GM19395 (cell line): ENCODE data around the gene SLC22A23.
"Not testable (repeated sequence)": the region's sequence is repeated elsewhere in the genome, so short reads cannot be mapped to it uniquely, and the experiment has no call there.

Experiments used
- ATAC-seq: cut with Tn5 transposase; IDR thresholded peaks from one replicate; pipeline ENCODE4 v1.9.1; 2021; ENCODE audit warnings: mild to moderate bottlenecking, moderate library complexity; ENCODE audit not compliant: unreplicated experiment

Gene SLC22A23

GRCh38 chr6:3253597-3253961 is 203.3 kb downstream of the SLC22A23 start:
- ATAC-seq = no peak

DNA sequence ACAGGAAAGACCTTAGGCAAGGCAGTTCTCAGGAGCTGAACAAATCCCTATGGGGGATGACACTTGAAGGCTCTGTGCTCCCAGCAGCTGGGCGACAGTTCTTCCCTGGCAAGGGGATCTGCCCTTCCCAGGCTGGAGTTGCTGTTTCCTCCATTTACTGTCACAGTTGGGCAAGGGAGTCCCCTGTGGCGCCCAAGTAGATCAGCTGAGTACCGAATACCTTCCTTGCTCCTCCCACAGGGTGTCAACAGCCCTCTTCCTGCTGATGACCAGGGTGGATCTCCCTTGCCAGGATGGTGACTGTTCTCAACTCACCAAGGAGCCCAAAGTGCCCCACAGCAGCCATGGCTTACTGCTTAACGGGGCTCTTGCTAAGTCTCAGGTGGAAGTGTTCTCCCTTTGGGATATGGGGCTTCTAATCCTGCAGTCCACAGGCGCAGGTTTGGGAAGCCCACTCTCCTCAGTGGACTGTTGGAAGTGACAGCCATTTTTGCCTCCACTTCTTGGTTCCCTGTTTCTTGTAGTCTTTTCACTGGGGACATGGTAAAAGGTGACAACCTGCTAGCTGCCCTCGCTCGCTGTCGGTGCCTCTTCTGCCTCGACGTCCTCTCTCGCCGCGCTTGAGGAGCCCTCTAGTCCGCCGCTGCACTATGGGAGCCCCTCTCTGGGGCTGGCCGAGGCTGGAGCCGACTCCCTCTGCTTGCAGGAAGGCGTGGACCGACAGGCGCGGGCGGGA is 203.8 kb downstream of the SLC22A23 start:
- ATAC-seq = no peak

GRCh38 chr6:3252369-3252768 is 204.5 kb downstream of the SLC22A23 start:
- ATAC-seq = no peak

DNA sequence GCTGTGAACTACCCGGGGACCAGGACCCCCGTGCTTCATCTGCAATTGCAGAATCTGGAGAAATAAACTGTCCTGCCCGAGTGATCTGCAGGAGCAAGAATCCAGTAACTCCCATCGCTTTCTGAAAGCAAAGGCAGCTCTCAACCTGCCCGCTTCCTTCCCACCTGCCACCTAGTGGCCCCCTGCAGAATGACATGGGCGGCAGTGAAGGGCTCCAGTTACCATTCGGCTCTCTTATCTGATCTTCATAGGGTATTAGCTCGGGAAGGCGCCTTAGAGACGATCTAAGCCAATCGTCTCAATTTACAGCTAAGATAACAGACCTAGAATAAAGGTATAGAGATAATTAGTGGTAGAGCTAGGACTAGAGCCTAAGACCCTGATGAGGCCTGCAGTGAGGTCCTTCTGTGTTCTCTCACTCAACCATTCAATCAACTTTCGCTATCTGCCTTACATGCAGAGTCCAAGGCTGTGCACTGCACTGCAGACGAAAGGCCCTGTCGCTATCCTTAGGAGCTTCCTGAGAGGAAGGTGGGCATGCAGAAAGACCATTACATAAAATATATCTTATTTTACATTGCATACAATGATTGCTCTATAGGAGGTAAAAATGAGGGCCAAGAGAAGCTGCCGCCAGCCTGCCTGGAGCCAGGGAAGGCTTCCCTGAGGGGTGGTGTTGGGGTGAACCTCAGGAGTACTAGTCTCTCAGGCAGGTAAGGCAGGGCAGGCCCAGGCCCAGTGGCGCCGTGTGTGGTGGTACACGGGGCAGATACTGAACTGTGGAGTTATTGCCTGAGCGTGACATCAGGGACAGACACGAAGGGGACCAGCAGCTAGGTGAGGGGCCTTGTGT is 205.2 kb downstream of the SLC22A23 start:
- ATAC-seq = peak; percentile 85

DNA sequence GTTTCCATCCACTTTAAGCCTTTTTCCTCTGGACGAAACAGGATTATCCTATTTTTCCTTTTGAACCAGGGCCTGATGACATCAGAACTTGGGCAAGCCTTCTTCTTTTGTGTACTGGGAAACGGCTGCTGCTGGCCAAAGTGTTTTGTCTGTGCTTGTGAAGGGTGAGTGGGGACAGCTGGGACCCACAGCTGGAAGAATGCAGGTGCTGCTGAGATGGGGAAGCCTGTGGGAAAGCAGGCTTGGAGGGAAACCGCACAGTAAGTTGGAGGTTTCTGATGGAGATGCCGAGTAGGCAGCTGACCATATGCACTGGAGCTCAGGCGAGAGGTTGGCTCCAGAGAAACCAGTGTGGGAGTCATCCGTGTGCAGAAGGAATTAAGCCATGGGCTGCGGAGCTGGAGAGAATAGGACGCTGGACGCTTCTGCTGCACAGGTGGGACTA is 206.6 kb downstream of the SLC22A23 start:
- no peak for ATAC-seq

GRCh38 chr6:3249821-3250220 is 207.0 kb downstream of the SLC22A23 start:
- no peak for ATAC-seq

GRCh38 chr6:3247255-3248146 is 209.3 kb downstream of the SLC22A23 start:
- no peak for ATAC-seq

DNA sequence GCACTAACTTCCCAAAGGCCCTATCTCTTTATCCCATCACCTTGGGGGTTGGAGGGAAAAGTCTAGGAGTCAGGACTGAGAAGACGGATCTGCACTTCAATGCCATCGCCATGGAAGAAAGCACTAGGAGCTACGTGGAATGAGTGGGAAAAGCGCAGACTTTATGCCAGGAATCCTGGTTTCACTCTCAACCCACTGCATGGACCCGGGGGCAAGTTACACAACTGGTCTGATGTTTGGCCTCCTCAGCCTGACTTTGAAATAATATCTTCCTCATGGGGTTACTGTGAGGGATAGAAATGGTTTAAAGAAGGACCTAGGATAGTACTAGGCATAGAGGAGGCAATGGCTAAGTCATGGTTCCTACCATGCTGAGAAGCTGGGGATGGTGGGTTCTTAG is 211.6 kb downstream of the SLC22A23 start:
- ATAC-seq = no peak

DNA sequence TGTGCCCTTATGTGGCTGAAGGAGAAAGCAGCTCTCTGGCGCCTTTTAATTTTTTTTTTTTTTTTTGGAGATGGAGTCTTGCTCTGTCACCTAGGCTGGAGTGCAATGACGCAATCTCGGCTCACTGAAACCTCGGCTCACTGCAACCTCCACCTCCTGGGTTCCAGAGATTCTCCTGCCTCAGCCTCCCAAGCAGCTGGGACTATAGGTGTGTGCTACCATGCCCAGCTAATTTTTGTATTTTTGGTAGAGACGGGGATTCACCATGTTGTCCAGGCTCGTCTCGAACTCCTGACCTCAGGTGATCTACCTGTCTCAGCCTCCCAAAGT is 212.1 kb downstream of the SLC22A23 start:
- ATAC-seq = not testable (repeated sequence)

- no peak for ATAC-seq
Measured at GRCh38 chr6:3244003-3244831, 212.6 kb downstream of the SLC22A23 start.

DNA sequence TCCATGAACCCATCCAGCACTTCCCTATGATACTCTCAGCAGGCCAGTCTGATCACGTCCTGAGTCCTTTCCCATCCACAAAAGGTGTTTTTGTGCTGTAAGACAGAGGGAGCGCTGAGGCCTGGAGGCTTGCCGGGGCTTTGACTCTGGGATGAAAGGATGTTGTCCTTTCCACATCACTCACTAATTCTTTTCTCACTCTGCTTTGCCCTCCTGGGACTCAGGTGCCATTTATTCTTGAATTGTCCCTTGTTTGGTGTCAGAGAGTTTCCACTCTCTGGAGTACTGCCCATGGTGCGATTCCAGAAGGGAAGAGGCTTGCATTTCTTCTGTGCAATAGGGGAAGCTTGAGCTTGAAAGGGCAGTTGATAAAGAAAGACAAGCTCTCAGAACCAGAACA is 214.1 kb downstream of the SLC22A23 start:
- no peak for ATAC-seq

DNA sequence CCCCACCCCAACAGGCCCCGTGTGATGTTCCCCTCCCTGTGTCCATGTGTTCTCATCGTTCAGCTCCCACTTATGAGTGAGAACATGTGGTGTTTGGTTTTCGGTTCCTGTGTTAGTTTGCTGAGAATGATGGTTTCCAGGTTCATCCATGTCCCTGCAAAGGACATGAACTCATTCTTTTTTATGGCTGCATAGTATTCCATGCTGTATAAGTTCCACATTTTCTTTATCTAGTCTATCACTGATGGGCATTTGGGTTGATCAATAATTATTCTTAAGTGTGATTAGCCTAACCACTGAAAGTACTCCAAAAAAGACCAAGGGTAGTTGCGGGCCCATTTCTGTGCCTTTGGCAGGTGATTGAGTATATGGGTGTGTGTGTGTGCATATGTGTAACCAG is 215.1 kb downstream of the SLC22A23 start:
- not testable (repeated sequence) for ATAC-seq

- no peak for ATAC-seq
Measured at GRCh38 chr6:3240595-3240994, 216.3 kb downstream of the SLC22A23 start.

- no peak for ATAC-seq
Measured at GRCh38 chr6:3239110-3239830, 217.6 kb downstream of the SLC22A23 start.

DNA sequence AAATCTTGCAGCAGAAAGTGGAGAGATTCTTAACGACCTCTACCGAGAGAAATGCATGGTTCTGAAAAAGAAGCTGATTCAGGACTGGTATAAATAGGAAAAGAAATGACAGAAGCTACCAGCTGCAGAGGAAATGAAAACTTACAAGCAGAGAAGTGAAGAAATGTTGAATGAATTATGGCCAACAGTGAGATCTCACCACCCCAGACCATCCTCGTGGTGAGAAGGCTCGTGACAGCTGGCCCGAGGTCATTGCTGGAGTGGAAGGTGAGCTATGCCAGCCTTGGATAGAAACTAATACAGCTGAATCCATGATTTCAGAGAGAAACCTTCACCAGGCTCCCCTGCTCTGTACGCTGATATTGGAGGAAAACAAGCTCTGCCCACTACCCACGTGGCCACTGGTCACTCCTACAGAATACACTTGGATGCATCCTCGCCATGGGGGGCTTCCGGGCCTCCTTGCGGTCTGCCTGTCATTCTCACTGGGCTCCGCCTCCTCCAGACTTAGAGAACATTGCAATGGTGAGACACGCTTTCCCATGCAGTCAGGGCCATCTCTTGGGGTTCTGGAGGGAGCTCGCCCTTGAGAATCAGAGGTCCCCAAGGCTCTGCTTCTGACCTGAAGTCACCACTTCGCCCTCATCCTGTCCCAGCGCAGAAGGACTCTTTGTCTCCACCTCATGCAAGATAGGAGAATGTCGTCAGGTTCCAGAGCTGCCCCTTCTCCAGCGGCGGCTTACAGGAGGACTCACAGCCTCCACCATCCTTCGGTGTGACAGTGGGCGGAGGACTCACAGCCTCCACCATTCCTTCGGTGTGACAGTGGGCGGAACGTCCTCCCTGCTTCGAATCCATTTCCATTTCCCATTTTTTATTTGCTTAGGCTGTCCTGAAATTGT is 218.8 kb downstream of the SLC22A23 start:
- ATAC-seq = no peak

DNA sequence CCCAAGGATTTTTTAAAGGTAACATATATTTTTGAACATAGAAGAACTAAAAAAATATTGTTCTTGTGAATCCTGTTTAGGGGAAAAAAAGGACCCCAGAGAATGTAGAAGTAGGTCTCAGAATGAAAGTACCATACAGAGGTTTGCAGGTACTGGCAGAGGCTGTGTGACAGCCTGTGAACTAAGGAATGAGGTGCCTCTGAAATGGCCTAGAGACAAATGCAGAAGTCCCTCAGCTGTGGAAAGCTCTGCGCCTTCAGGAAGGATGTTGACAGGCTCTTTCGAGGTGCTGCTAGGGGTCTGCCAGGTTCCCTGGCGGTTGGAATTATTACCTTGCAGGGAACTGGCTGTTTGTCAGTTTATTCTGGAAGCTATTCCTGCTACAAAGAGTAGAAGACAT is 220.8 kb downstream of the SLC22A23 start:
- ATAC-seq = no peak

DNA sequence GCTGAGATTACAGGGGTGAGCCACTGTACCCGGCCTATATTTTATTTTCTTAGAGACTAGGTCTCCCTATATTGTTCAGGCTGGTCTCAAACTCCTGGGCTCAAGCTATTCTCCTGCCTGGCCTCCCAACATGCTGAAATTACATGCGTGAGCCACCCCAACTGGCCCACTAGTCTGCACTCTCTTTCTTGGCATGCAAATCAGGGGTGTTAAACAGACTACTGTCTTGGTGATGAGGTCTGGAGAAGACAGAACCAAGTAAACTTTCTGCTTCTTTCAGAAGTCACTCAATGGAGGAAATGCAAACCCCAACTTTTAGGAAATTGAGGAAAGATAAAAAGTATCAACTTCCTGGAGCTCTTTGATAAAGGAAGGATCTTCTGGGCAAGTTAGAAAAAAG is 221.4 kb downstream of the SLC22A23 start:
- peak; percentile 55 for ATAC-seq

DNA sequence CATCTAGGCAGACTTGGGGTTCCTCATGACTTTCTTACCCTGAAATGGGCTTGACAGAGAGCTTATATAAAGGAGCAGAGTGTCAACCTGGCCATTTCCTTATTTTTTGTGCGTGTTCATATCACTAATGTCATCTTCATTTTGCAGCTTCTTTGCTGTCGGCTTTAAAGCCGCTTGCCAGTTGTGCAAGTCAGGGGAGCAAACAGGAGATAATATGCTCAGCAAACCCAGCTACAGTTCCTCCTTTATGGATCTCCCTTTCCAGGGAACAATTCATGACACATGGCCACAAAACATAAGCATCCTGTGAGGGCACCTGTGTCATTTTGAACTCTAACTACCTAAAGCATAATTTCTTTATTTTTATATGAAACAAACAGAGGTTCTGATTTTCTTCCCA is 222.9 kb downstream of the SLC22A23 start:
- no peak for ATAC-seq

DNA sequence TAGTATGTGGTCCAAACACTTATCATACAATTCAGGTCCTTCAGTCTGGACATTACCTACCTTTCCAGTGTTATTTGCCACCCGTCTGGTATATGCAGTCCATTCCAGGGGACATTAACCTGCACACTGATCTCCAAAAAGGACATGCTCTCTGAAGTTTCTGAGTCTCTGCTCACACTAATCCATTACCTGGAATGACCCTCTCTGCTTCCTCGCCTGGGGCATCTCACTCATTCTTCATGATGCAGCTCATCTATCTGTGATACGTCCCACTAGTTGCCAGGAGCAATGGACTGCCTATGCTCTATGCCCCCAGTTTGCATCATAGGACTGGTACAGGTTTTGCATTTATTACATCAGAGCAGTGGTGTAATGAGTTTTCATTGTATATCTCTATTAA is 223.5 kb downstream of the SLC22A23 start:
- ATAC-seq = no peak
